ENCODE data around the gene NASP. TPM values are rescaled to one million over a fixed set of nuclear protein-coding genes. Genes with fewer than 3 reads are reported as not detected.
A peak's percentile ranks its signal among the peaks of the same experiment; 100 is the strongest.
"Not testable (repeated sequence)": the region's sequence is repeated elsewhere in the genome, so short reads cannot be mapped to it uniquely, and the experiment has no call there.

Gene NASP
- polyA plus RNA-seq, 1 experiment, result 74.8 TPM

GRCh38 chr1:45585110-45585426 is 1.2 kb downstream of the NASP start:
- ChIA-PET CTCF (no interaction called here), POLR2A (interaction anchor here (0.9 to 5.5 kb wide), 6 partner anchors 17 to 103 kb away, joined by 3 to 46 read pairs (median 8); partner anchors contain the start of genes GPBP1L1, PRDX1 and TMEM69)
- peak overlapping the region; percentile 99 for H3K4me3 ChIP-seq (ENCODE audit: low read depth, low read length)
- H3K27ac ChIP-seq (ENCODE audit: low read depth, low read length), result peak overlapping the region; percentile 57
- no peak for DNase-seq (ENCODE audit: low read depth, low spot score)
- no peaks in the 10 kb centered on the region for H3K27me3 ChIP-seq (ENCODE audit: control insufficient read depth, insufficient read depth, low read length)
- TF ChIP-seq CTCF (IDR thresholded peaks at IDR 0.05; ENCODE audit: low read depth, low read length), result no peak
- H3K9me3 ChIP-seq (ENCODE audit: control insufficient read depth, insufficient read depth, low read length), result peaks cover 5% of the 10 kb centered on the region; the same call in 1 of the 2 replicates

- no peak for DNase-seq (ENCODE audit: low read depth, low spot score)
- peaks cover 5% of the 10 kb centered on the region; the same call in 1 of the 2 replicates for H3K9me3 ChIP-seq (ENCODE audit: control insufficient read depth, insufficient read depth, low read length)
- no peak for TF ChIP-seq CTCF (IDR thresholded peaks at IDR 0.05; ENCODE audit: low read depth, low read length)
- H3K27ac ChIP-seq (ENCODE audit: low read depth, low read length), result no peak overlapping the region
- ChIA-PET POLR2A (interaction anchor here (0.6 to 2.7 kb wide), 4 partner anchors 16 to 245 kb away, joined by 6 to 12 read pairs (median 12); partner anchors contain the start of genes GPBP1L1 and PRDX1), CTCF (no interaction called here)
- peak overlapping the region; percentile 99 for H3K4me3 ChIP-seq (ENCODE audit: low read depth, low read length)
- H3K27me3 ChIP-seq (ENCODE audit: control insufficient read depth, insufficient read depth, low read length), result no peaks in the 10 kb centered on the region
Observed at GRCh38 chr1:45585496-45586075, 1.7 kb downstream of the NASP start.

GRCh38 chr1:45586769-45587168 is 2.9 kb downstream of the NASP start:
- TF ChIP-seq CTCF (IDR thresholded peaks at IDR 0.05; ENCODE audit: low read depth, low read length), result no peak
- H3K27ac ChIP-seq (ENCODE audit: low read depth, low read length), result no peak overlapping the region
- ChIA-PET CTCF (no interaction called here), POLR2A (interaction anchor here (2.1 to 2.6 kb wide), 2 partner anchors 15 to 65 kb away, joined by 11 to 12 read pairs; partner anchors contain the start of gene PRDX1)
- H3K9me3 ChIP-seq (ENCODE audit: control insufficient read depth, insufficient read depth, low read length), result peaks cover 5% of the 10 kb centered on the region; the same call in 1 of the 2 replicates
- no peak overlapping the region; the same call in 1 of the 2 replicates for H3K4me3 ChIP-seq (ENCODE audit: low read depth, low read length)
- DNase-seq (ENCODE audit: low read depth, low spot score), result no peak
- no peaks in the 10 kb centered on the region for H3K27me3 ChIP-seq (ENCODE audit: control insufficient read depth, insufficient read depth, low read length)

- Histone ChIP-seq H3K9me3 (ENCODE audit: control insufficient read depth, insufficient read depth, low read length) (no peaks in the 10 kb centered on the region), H3K27ac (ENCODE audit: low read depth, low read length) (no peak overlapping the region), H3K27me3 (ENCODE audit: control insufficient read depth, insufficient read depth, low read length) (no peaks in the 10 kb centered on the region), H3K4me3 (ENCODE audit: low read depth, low read length) (no peak overlapping the region)
- DNase-seq (ENCODE audit: low read depth, low spot score), result no peak
- no peak for TF ChIP-seq CTCF (IDR thresholded peaks at IDR 0.05; ENCODE audit: low read depth, low read length)
- ChIA-PET POLR2A (interaction anchor here (1.1 kb wide), 1 partner anchor 68 kb away, joined by 6 read pairs; the partner anchor contains the start of gene PRDX1), CTCF (no interaction called here)
Observed at GRCh38 chr1:45589861-45590260, 6.0 kb downstream of the NASP start.

- no peak for TF ChIP-seq CTCF (IDR thresholded peaks at IDR 0.05; ENCODE audit: low read depth, low read length)
- POLR2A ChIA-PET, result interaction anchor here (0.6 kb wide), 1 partner anchor 9 kb away, joined by 5 read pairs; no protein-coding TSS in a partner anchor
- H3K9me3 ChIP-seq (ENCODE audit: control insufficient read depth, insufficient read depth, low read length), result no peaks in the 10 kb centered on the region
- CTCF ChIA-PET, result no interaction called here
- no peaks in the 10 kb centered on the region for H3K27me3 ChIP-seq (ENCODE audit: control insufficient read depth, insufficient read depth, low read length)
- H3K4me3 ChIP-seq (ENCODE audit: low read depth, low read length), result no peak overlapping the region
- no peak for DNase-seq (ENCODE audit: low read depth, low spot score)
- no peak overlapping the region for H3K27ac ChIP-seq (ENCODE audit: low read depth, low read length)
Observed at GRCh38 chr1:45594412-45594811, 10.6 kb downstream of the NASP start.

GRCh38 chr1:45596765-45597164 is 12.9 kb downstream of the NASP start:
- H3K27me3 ChIP-seq (ENCODE audit: control insufficient read depth, insufficient read depth, low read length); DNase-seq (ENCODE audit: low read depth, low spot score); H3K27ac ChIP-seq (ENCODE audit: low read depth, low read length); POLR2A ChIA-PET; H3K9me3 ChIP-seq (ENCODE audit: control insufficient read depth, insufficient read depth, low read length); CTCF ChIA-PET; H3K4me3 ChIP-seq (ENCODE audit: low read depth, low read length): not testable (repeated sequence)

All from AG04450 (cell line).